HuH-7.5 (cell line): ENCODE data around the gene CAMKK1.

Source experiments
- DNase-seq: peaks from one replicate; pipeline ENCODE4 v3.0.0; 2011; ENCODE audit warnings: low spot score

Gene CAMKK1

GRCh38 chr17:3917391-3917931, 24.6 kb upstream of the CAMKK1 start:
- no peak for DNase-seq

GRCh38 chr17:3916825-3917224, 24.0 kb upstream of the CAMKK1 start:
- no peak for DNase-seq

- DNase-seq, result no peak
Measured at GRCh38 chr17:3915995-3916696, 23.3 kb upstream of the CAMKK1 start, which contains the start of gene P2RX1. P2RX1 (minus strand) TSS chr17:3916465; CDS start chr17:3916225, 240 bp downstream.

- no peak for DNase-seq
Measured at GRCh38 chr17:3915581-3915994, 22.7 kb upstream of the CAMKK1 start.

GRCh38 chr17:3914312-3914670, 21.4 kb upstream of the CAMKK1 start:
- no peak for DNase-seq

- DNase-seq, result peak; percentile 84
Measured at GRCh38 chr17:3913531-3914311, 20.9 kb upstream of the CAMKK1 start.

GRCh38 chr17:3912827-3913226, 20.0 kb upstream of the CAMKK1 start:
- DNase-seq, result no peak

GRCh38 chr17:3911271-3912053, 18.6 kb upstream of the CAMKK1 start:
- DNase-seq, result no peak

GRCh38 chr17:3910420-3911270, 17.8 kb upstream of the CAMKK1 start:
- no peak for DNase-seq

GRCh38 chr17:3909257-3909656, 16.4 kb upstream of the CAMKK1 start:
- no peak for DNase-seq

GRCh38 chr17:3907483-3908216, 14.8 kb upstream of the CAMKK1 start:
- DNase-seq, result no peak

GRCh38 chr17:3906881-3907280, 14.0 kb upstream of the CAMKK1 start:
- no peak for DNase-seq

- no peak for DNase-seq
Measured at GRCh38 chr17:3905017-3905520, 12.2 kb upstream of the CAMKK1 start.

- DNase-seq, result no peak
Measured at GRCh38 chr17:3904501-3904900, 11.6 kb upstream of the CAMKK1 start.

- no peak for DNase-seq
Measured at GRCh38 chr17:3903881-3904290, 11.0 kb upstream of the CAMKK1 start.

GRCh38 chr17:3903051-3903825, 10.4 kb upstream of the CAMKK1 start:
- DNase-seq, result no peak

GRCh38 chr17:3900646-3901045, 7.8 kb upstream of the CAMKK1 start:
- DNase-seq, result no peak

GRCh38 chr17:3897731-3898130, 4.9 kb upstream of the CAMKK1 start:
- no peak for DNase-seq

- DNase-seq, result no peak
Measured at GRCh38 chr17:3896968-3897235, 4.0 kb upstream of the CAMKK1 start.
